Natural killer cell (primary cell): Measurements from ENCODE around the gene MVB12B. TPM values are rescaled to one million over a fixed set of nuclear protein-coding genes. Genes with fewer than 3 reads are reported as not detected.

Experiments used
- ATAC-seq, 3 donors: fragments of 150-1000 bp in 2 of 3; fragments of 200-7000 bp in 1 of 3; cut with Tn5 transposase; 1 replicate in 1 of 3; 2 replicates in 2 of 3; pipeline ENCODE4 v1.10.0; 2021; ENCODE audit warnings: mild to moderate bottlenecking in 2 of 3, moderate library complexity in 2 of 3
- DNase-seq, 2 donors: peaks; one replicate each; pipeline versions ENCODE4 v3.0.0 to v3.0.0-alpha.2; 2013 to 2021; ENCODE audit warnings: mixed read lengths in 1 of 2
- H3K27ac ChIP-seq: one replicate; pipeline ENCODE4 v1.5.1; 2013; ENCODE audit warnings: mild to moderate bottlenecking, low read length
- H3K27me3 ChIP-seq: one replicate; pipeline ENCODE4 v1.6.1; 2013; ENCODE audit warnings: low read length; ENCODE audit not compliant: control insufficient read depth, insufficient read depth
- H3K36me3 ChIP-seq: one replicate; pipeline ENCODE4 v1.6.1; 2013; ENCODE audit warnings: low read length; ENCODE audit not compliant: control insufficient read depth, insufficient read depth
- H3K4me1 ChIP-seq: one replicate; pipeline ENCODE4 v1.6.1; 2013; ENCODE audit warnings: low read length; ENCODE audit not compliant: control insufficient read depth, insufficient read depth
- H3K4me3 ChIP-seq: one replicate; pipeline ENCODE4 v1.5.1; 2013; ENCODE audit warnings: low read length
- H3K9me3 ChIP-seq: one replicate; pipeline ENCODE4 v1.6.1; 2013; ENCODE audit warnings: low read length; ENCODE audit not compliant: control insufficient read depth, insufficient read depth
- H3K27ac Mint-ChIP-seq, 2 donors: one replicate each; pipeline ENCODE4 v1.8.0; 2022; ENCODE audit warnings: mild to moderate bottlenecking in 2 of 2, mixed read lengths in 2 of 2, moderate library complexity in 1 of 2
- H3K27me3 Mint-ChIP-seq, 2 donors: one replicate each; pipeline ENCODE4 v1.8.0; 2022; ENCODE audit warnings: low read depth in 2 of 2, mixed read lengths in 2 of 2
- H3K36me3 Mint-ChIP-seq: one replicate; pipeline ENCODE4 v1.8.0; 2022; ENCODE audit warnings: mixed read lengths
- H3K4me1 Mint-ChIP-seq, 2 donors: one replicate each; pipeline ENCODE4 v1.8.0; 2022; ENCODE audit warnings: mixed read lengths in 2 of 2
- H3K4me3 Mint-ChIP-seq: one replicate; pipeline ENCODE4 v1.8.0; 2022; ENCODE audit warnings: mild to moderate bottlenecking, moderate library complexity, mixed read lengths
- H3K9me3 Mint-ChIP-seq, 2 donors: one replicate each; pipeline ENCODE4 v1.8.0; 2022; ENCODE audit warnings: mixed read lengths in 2 of 2
- WGBS: methylation state at CpG from one replicate; pipeline ENCODE4 v1.1.7; 2013; ENCODE audit warnings: missing lambda C conversion rate; ENCODE audit not compliant: insufficient coverage; 5-methylcytosine and 5-hydroxymethylcytosine counted together
- intact Hi-C: fragments of 100-400 bp; cut with micrococcal nuclease; formaldehyde crosslinking; loops from one replicate; pipeline ENCODE4 v1.14.2; 2022
- total RNA-seq, 4 donors: library from RNA; stranded (reverse); fragments of 120-200 nt in 1 of 4; gene quantifications; one replicate each; pipeline versions ENCODE4 v1.2.3 to v1.2.4, GENCODE V29; 2013 to 2022
- TF ChIP-seq, protein P1 (sequence below): fragments of 200-600 bp; IDR thresholded peaks from one replicate; pipeline ENCODE4 v1.8.0; 2022; ENCODE audit warnings: antibody characterized with exemption

Gene MVB12B
- total RNA-seq, 3 donors from 2014 or later (not counting 1 experiment from before 2014, with no cell fraction given) = 2.0 to 13.0 (median 7.8) TPM

DNA sequence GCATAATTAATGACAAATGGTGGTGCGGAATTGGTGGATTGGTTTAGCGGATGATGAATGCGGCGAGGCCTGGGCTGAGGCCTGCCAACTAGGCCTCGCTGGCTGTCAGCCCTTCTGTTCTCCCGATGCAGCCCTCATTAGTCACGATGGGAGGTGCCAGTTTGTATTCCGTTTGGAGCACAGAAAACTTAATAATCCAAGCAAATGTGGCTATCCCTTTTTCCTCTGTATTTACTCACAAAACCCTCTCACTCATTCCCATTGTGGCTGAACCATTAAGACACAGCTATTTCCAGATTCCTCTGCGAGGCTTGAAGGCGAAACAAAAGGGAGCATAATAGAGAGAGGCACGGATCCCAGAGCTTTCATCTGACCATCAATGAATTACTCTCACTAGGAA, 114.3 kb downstream of the MVB12B start:
- no peak for ATAC-seq
- H3K27me3 ChIP-seq = no peaks in the 10 kb centered on the region
- no peak overlapping the region for H3K27ac Mint-ChIP-seq

DNA sequence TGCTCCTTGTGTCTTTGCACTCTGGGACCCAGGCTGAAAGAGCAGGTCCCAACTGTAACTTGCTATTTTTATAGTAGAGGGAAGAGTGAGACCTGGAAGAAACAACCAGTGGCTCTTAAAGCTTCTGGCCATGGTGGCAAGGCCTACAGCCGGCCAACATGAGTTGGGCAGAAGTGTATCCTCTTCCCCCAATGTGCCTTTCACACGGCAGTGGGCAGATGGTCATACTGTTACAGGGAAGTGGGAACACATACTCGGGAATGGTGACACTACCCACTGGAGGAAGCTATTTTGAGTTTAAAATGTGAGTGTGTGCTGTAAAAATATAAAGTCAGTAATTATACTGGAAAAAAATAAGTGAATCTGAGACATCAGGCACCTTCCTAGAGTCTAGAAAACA, 116.0 kb downstream of the MVB12B start:
- TF ChIP-seq, protein P1, sequence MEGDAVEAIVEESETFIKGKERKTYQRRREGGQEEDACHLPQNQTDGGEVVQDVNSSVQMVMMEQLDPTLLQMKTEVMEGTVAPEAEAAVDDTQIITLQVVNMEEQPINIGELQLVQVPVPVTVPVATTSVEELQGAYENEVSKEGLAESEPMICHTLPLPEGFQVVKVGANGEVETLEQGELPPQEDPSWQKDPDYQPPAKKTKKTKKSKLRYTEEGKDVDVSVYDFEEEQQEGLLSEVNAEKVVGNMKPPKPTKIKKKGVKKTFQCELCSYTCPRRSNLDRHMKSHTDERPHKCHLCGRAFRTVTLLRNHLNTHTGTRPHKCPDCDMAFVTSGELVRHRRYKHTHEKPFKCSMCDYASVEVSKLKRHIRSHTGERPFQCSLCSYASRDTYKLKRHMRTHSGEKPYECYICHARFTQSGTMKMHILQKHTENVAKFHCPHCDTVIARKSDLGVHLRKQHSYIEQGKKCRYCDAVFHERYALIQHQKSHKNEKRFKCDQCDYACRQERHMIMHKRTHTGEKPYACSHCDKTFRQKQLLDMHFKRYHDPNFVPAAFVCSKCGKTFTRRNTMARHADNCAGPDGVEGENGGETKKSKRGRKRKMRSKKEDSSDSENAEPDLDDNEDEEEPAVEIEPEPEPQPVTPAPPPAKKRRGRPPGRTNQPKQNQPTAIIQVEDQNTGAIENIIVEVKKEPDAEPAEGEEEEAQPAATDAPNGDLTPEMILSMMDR = no peak
- no peaks in the 10 kb centered on the region for H3K9me3 Mint-ChIP-seq
- H3K36me3 Mint-ChIP-seq = no peaks in the 10 kb centered on the region
- no peak overlapping the region for H3K27ac ChIP-seq
- intact Hi-C loops = no loop called here
- H3K4me1 ChIP-seq = no peaks in the 10 kb centered on the region
- no peaks in the 10 kb centered on the region for H3K36me3 ChIP-seq
- 91% methylated on average over 3 of the region's 3 CpGs for WGBS
- H3K27me3 Mint-ChIP-seq = no peaks in the 10 kb centered on the region
- H3K9me3 ChIP-seq = no peaks in the 10 kb centered on the region
- H3K4me1 Mint-ChIP-seq = no peaks in the 10 kb centered on the region
- H3K4me3 ChIP-seq = no peak overlapping the region
- no peak for ATAC-seq
- no peak overlapping the region for H3K27ac Mint-ChIP-seq
- H3K27me3 ChIP-seq = no peaks in the 10 kb centered on the region
- DNase-seq = no peak
- no peak overlapping the region for H3K4me3 Mint-ChIP-seq

More for the DNA sequence above, 114.3 kb downstream of the MVB12B start:
- Mint-ChIP-seq H3K4me1 (no peaks in the 10 kb centered on the region), H3K4me3 (no peak overlapping the region), H3K36me3 (no peaks in the 10 kb centered on the region), H3K27me3 (no peaks in the 10 kb centered on the region), H3K9me3 (no peaks in the 10 kb centered on the region)
- 98% methylated on average over 11 of the region's 11 CpGs for WGBS
- TF ChIP-seq, protein P1 = no peak
- no peak for DNase-seq
- Histone ChIP-seq H3K36me3 (no peaks in the 10 kb centered on the region), H3K4me3 (no peak overlapping the region), H3K9me3 (no peaks in the 10 kb centered on the region), H3K27ac (no peak overlapping the region), H3K4me1 (no peaks in the 10 kb centered on the region)
- intact Hi-C loops = no loop called here

DNA sequence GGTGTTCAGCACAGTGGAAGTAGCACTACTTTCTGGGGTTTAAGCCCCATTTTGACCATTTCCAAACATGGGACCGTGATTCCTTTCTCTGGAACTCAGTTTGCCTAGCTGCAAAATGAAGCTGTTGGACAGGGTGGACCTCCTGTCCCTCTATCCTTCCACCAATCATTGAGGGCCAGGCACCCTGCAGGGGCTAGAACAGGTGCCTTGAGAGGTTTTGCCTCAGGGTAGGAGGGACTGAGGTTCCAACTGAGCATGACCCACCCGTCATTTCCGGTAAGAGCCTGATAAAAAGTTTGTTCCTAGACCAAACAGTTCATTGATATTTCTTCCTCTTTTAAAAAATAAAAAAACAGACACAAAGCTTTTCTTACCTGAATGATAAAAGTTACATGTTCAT, 116.5 kb downstream of the MVB12B start:
- H3K36me3 Mint-ChIP-seq = no peaks in the 10 kb centered on the region

DNA sequence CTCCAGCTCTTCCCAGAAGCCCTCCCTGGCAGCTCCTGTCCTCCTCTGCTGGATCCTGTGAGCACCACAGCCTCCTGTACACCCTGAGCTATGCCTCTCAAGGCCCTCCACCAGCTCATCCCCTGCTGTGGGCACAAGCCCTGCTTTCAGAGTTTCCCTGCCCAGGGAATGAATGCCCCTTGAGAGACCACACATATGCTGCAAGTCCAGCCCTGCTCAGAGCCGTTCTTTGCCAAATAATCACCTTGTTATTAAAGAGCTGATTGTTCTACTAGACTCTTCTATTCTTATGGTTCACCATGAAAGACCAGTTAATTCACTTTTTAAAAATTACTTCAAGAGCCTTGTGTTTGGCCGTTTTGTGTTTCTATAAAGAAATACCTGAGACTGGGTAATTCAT, 121.5 kb downstream of the MVB12B start:
- Mint-ChIP-seq H3K4me3 (peak overlapping the region; percentile 47), H3K9me3 (no peaks in the 10 kb centered on the region), H3K4me1 (peaks cover 21 to 40% of the 10 kb centered on the region in 2 donors), H3K36me3 (no peaks in the 10 kb centered on the region), H3K27ac (peak overlapping the region in 1 of 2 donors; percentile 23), H3K27me3 (peaks cover 0 to 10% of the 10 kb centered on the region in 2 donors)
- Histone ChIP-seq H3K9me3 (no peaks in the 10 kb centered on the region), H3K27me3 (no peaks in the 10 kb centered on the region), H3K4me3 (no peak overlapping the region), H3K4me1 (peaks cover 13% of the 10 kb centered on the region), H3K36me3 (no peaks in the 10 kb centered on the region), H3K27ac (no peak overlapping the region)
- TF ChIP-seq, protein P1 = no peak
- no peak for DNase-seq
- 85% methylated on average over 2 of the region's 2 CpGs for WGBS
- ATAC-seq = no peak
- intact Hi-C loops = no loop called here

More for the DNA sequence above, 116.5 kb downstream of the MVB12B start:
- no peaks in the 10 kb centered on the region for H3K4me1 ChIP-seq
- no peak for ATAC-seq
- no peak overlapping the region for H3K27ac ChIP-seq
- DNase-seq = no peak
- Mint-ChIP-seq H3K27me3 (peaks cover 0 to 2% of the 10 kb centered on the region in 2 donors), H3K9me3 (no peaks in the 10 kb centered on the region), H3K4me1 (peaks cover 3% of the 10 kb centered on the region in 2 donors), H3K4me3 (no peak overlapping the region), H3K27ac (no peak overlapping the region)
- TF ChIP-seq, protein P1 = no peak
- H3K27me3 ChIP-seq = no peaks in the 10 kb centered on the region
- no peaks in the 10 kb centered on the region for H3K36me3 ChIP-seq
- H3K9me3 ChIP-seq = no peaks in the 10 kb centered on the region
- intact Hi-C loops = no loop called here
- 69% methylated on average over 3 of the region's 3 CpGs for WGBS
- H3K4me3 ChIP-seq = no peak overlapping the region
